ENCODE data around the gene C10orf71. TPM values are rescaled to one million over a fixed set of nuclear protein-coding genes. Genes with fewer than 3 reads are reported as not detected.

Gene C10orf71
- total RNA-seq, 1 experiment from 2014 or later = not detected

GRCh38 chr10:49283491-49283890 lies 15.5 kb upstream of the C10orf71 start:
- no TSS peak for BruUV-seq (replicated peaks)
- H3K4me1 Mint-ChIP-seq (ENCODE audit: low read depth, unreplicated experiment) = no peaks in the 10 kb centered on the region
- no peaks in the 10 kb centered on the region for H3K4me1 ChIP-seq
- no peaks in the 10 kb centered on the region; the same call in 1 of the 2 replicates for H3K27me3 ChIP-seq (replicated peaks; ENCODE audit: control insufficient read depth, insufficient read depth, low read length)
- CTCF ChIA-PET = no interaction called here
- no peaks in the 10 kb centered on the region for H3K36me3 ChIP-seq (ENCODE audit: control insufficient read depth, insufficient read depth, low read length)
- DNase-seq = peak in 1 of 2 experiments; percentile 21
- intact Hi-C loops (cut with micrococcal nuclease; ENCODE audit: unreplicated experiment) = no loop called here
- H3K27ac Mint-ChIP-seq (ENCODE audit: unreplicated experiment) = no peak overlapping the region
- POLR2A ChIA-PET = no interaction called here
- H3K36me3 Mint-ChIP-seq (ENCODE audit: insufficient read depth, unreplicated experiment) = no peaks in the 10 kb centered on the region
- H3K9me3 ChIP-seq = no peaks in the 10 kb centered on the region
- no peak overlapping the region for H3K4me3 Mint-ChIP-seq (ENCODE audit: unreplicated experiment)
- H3K4me3 ChIP-seq (ENCODE audit: low read depth, low read length) = no peak overlapping the region
- TF ChIP-seq CTCF (IDR thresholded peaks at IDR 0.05; ENCODE audit: insufficient read depth in 1 of 2, low read depth in 1 of 2, low read length in 1 of 2, severe bottlenecking in 1 of 2, unreplicated experiment in 1 of 2) = no peak
- no peaks in the 10 kb centered on the region for H3K9me3 Mint-ChIP-seq (ENCODE audit: unreplicated experiment)
- H3K27me3 Mint-ChIP-seq (ENCODE audit: insufficient read depth, unreplicated experiment) = peaks cover 44% of the 10 kb centered on the region

GRCh38 chr10:49284356-49284755 lies 14.6 kb upstream of the C10orf71 start:
- POLR2A ChIA-PET = no interaction called here
- TF ChIP-seq CTCF (IDR thresholded peaks at IDR 0.05; ENCODE audit: insufficient read depth in 1 of 2, low read depth in 1 of 2, low read length in 1 of 2, severe bottlenecking in 1 of 2, unreplicated experiment in 1 of 2) = no peak

GRCh38 chr10:49285232-49285631 lies 13.7 kb upstream of the C10orf71 start:
- no peaks in the 10 kb centered on the region for H3K4me1 ChIP-seq
- Mint-ChIP-seq H3K9me3 (ENCODE audit: unreplicated experiment) (no peaks in the 10 kb centered on the region), H3K27ac (ENCODE audit: unreplicated experiment) (no peak overlapping the region), H3K36me3 (ENCODE audit: insufficient read depth, unreplicated experiment) (no peaks in the 10 kb centered on the region), H3K27me3 (ENCODE audit: insufficient read depth, unreplicated experiment) (peaks cover 38% of the 10 kb centered on the region), H3K4me3 (ENCODE audit: unreplicated experiment) (no peak overlapping the region), H3K4me1 (ENCODE audit: low read depth, unreplicated experiment) (no peaks in the 10 kb centered on the region)
- DNase-seq = no peak
- H3K4me3 ChIP-seq (ENCODE audit: low read depth, low read length) = no peak overlapping the region
- no peaks in the 10 kb centered on the region for H3K36me3 ChIP-seq (ENCODE audit: control insufficient read depth, insufficient read depth, low read length)
- no peaks in the 10 kb centered on the region for H3K9me3 ChIP-seq
- ChIA-PET CTCF (no interaction called here), POLR2A (no interaction called here)
- H3K27me3 ChIP-seq (replicated peaks; ENCODE audit: control insufficient read depth, insufficient read depth, low read length) = no peaks in the 10 kb centered on the region; the same call in 1 of the 2 replicates
- no TSS peak for BruUV-seq (replicated peaks)
- intact Hi-C loops (cut with micrococcal nuclease; ENCODE audit: unreplicated experiment) = no loop called here
- TF ChIP-seq CTCF (IDR thresholded peaks at IDR 0.05; ENCODE audit: insufficient read depth in 1 of 2, low read depth in 1 of 2, low read length in 1 of 2, severe bottlenecking in 1 of 2, unreplicated experiment in 1 of 2) = no peak

More at GRCh38 chr10:49284356-49284755, 14.6 kb upstream of the C10orf71 start:
- CTCF ChIA-PET = no interaction called here
- no peaks in the 10 kb centered on the region; the same call in 1 of the 2 replicates for H3K27me3 ChIP-seq (replicated peaks; ENCODE audit: control insufficient read depth, insufficient read depth, low read length)
- H3K4me1 ChIP-seq = no peaks in the 10 kb centered on the region
- H3K4me3 ChIP-seq (ENCODE audit: low read depth, low read length) = no peak overlapping the region
- Mint-ChIP-seq H3K36me3 (ENCODE audit: insufficient read depth, unreplicated experiment) (no peaks in the 10 kb centered on the region), H3K4me3 (ENCODE audit: unreplicated experiment) (no peak overlapping the region), H3K9me3 (ENCODE audit: unreplicated experiment) (no peaks in the 10 kb centered on the region), H3K27ac (ENCODE audit: unreplicated experiment) (no peak overlapping the region), H3K4me1 (ENCODE audit: low read depth, unreplicated experiment) (no peaks in the 10 kb centered on the region), H3K27me3 (ENCODE audit: insufficient read depth, unreplicated experiment) (peaks cover 40% of the 10 kb centered on the region)
- no peaks in the 10 kb centered on the region for H3K9me3 ChIP-seq
- BruUV-seq (replicated peaks) = no TSS peak
- no peaks in the 10 kb centered on the region for H3K36me3 ChIP-seq (ENCODE audit: control insufficient read depth, insufficient read depth, low read length)
- intact Hi-C loops (cut with micrococcal nuclease; ENCODE audit: unreplicated experiment) = no loop called here
- no peak for DNase-seq

All from Caco-2 (cell line).